ENCODE results near the gene RNF213. TPM values are rescaled to one million over a fixed set of nuclear protein-coding genes. Genes with fewer than 3 reads are reported as not detected.

The RNF213 gene
- total and polyA plus RNA-seq, 2 of the 8 experiments (the other 6 are each of a cell fraction or from before 2014, with no cell fraction given) = 33.8 to 62.8 TPM

GRCh38 chr17:80432350-80432955 is 171.8 kb downstream of the RNF213 start:
- H2BK20ac ChIP-seq (ENCODE audit: low read length) = no peak overlapping the region
- peaks cover 0 to 5% (median under 1%) of the 10 kb centered on the region in 4 experiments; a peak in 3 of 7 replicates for H3K4me1 ChIP-seq (replicated peaks in 1 of 4; ENCODE audit: control insufficient read depth in 3 of 4, insufficient read depth in 4 of 4, low read length in 3 of 4)
- H3K9ac ChIP-seq (replicated peaks in 1 of 4; ENCODE audit: extremely low read depth in 1 of 4, low read depth in 3 of 4, low read length in 3 of 4) = no peak overlapping the region
- H3K27ac ChIP-seq (ENCODE audit: low read depth, low read length) = no peak overlapping the region
- H2AFZ ChIP-seq (ENCODE audit: low read length) = no peak overlapping the region
- POLR2A ChIA-PET (ENCODE audit: partially characterized antibody) = interaction anchor here (1.2 kb wide), 1 partner anchor 22 kb away, joined by 3 read pairs; no protein-coding TSS in a partner anchor
- no peak overlapping the region for H3K4me2 ChIP-seq (ENCODE audit: insufficient read depth in 1 of 2, low read depth in 2 of 2, low read length in 2 of 2)
- H2BK12ac ChIP-seq (ENCODE audit: low read depth, low read length) = no peak overlapping the region
- H3K79me2 ChIP-seq (ENCODE audit: control insufficient read depth in 1 of 2, insufficient read depth in 2 of 2, low read length in 2 of 2) = no peaks in the 10 kb centered on the region
- H3K4ac ChIP-seq (replicated peaks; ENCODE audit: insufficient read length, low read depth, low read length) = no peak overlapping the region
- no peaks in the 10 kb centered on the region for H3K79me1 ChIP-seq (ENCODE audit: low read depth, low read length)
- H4K91ac ChIP-seq (replicated peaks; ENCODE audit: insufficient read length, low read length) = no peak overlapping the region
- no peak overlapping the region for H3K4me3 ChIP-seq (ENCODE audit: extremely low read depth in 1 of 4, insufficient read depth in 2 of 4, low read depth in 3 of 4, low read length in 4 of 4)
- H4K20me1 ChIP-seq (replicated peaks in 1 of 2; ENCODE audit: control insufficient read depth in 1 of 2, insufficient read depth in 2 of 2, low read length in 2 of 2) = peaks cover 0 to 2% of the 10 kb centered on the region in 2 experiments
- H4K5ac ChIP-seq (ENCODE audit: insufficient read length, low read depth, low read length) = no peak overlapping the region
- CTCF ChIA-PET (ENCODE audit: partially characterized antibody) = interaction anchor here (1.5 to 1.6 kb wide), 3 partner anchors 76 to 144 kb away, joined by 3 to 4 read pairs (median 3); no protein-coding TSS in a partner anchor
- no peak overlapping the region for H3K23ac ChIP-seq (ENCODE audit: insufficient read length)
- no peak overlapping the region for H2BK5ac ChIP-seq (ENCODE audit: low read depth, low read length)
- FAIRE-seq = no peak
- no peak overlapping the region for H3K14ac ChIP-seq (ENCODE audit: insufficient read length)
- no peak for DNase-seq (ENCODE audit: low read depth in 1 of 2, low spot score in 2 of 2)
- H4K8ac ChIP-seq (ENCODE audit: extremely low read depth, insufficient read depth, low read length) = no peak overlapping the region
- no peaks in the 10 kb centered on the region for H3K9me3 ChIP-seq (ENCODE audit: insufficient read depth in 2 of 2, low read depth in 1 of 2, low read length in 1 of 2)
- H3K27me3 ChIP-seq (replicated peaks in 1 of 4; ENCODE audit: control insufficient read depth in 3 of 4, extremely low read depth in 1 of 4, insufficient read depth in 3 of 4, low read length in 3 of 4) = peaks cover 0 to 2% (median 0%) of the 10 kb centered on the region in 4 experiments; a peak in 2 of 7 replicates
- H3K56ac ChIP-seq (replicated peaks; ENCODE audit: insufficient read length, low read depth, low read length) = no peak overlapping the region
- 90% methylated on average over 15 of the region's 15 CpGs; no CpG with 5 or more reads in 1 of the 2 experiments for WGBS, 2 experiments (ENCODE audit: extremely low coverage in 1 of 2, insufficient coverage in 1 of 2, insufficient read length in 1 of 2, insufficient replicate concordance in 2 of 2, low coverage in 1 of 2, low lambda C conversion rate in 2 of 2, missing lambda C conversion rate in 1 of 2)
- H3K23me2 ChIP-seq (ENCODE audit: low read depth, low read length) = no peaks in the 10 kb centered on the region
- H3K36me3 ChIP-seq (ENCODE audit: control insufficient read depth in 2 of 4, insufficient read depth in 4 of 4, low read length in 3 of 4) = no peaks in the 10 kb centered on the region; a peak in 1 of 8 replicates
- H2BK120ac ChIP-seq (replicated peaks; ENCODE audit: low read depth, low read length) = no peak overlapping the region
- H2AK5ac ChIP-seq (ENCODE audit: low read depth, low read length) = no peak overlapping the region
- H3K18ac ChIP-seq (ENCODE audit: extremely low read depth, low read length) = no peak overlapping the region
- no peak overlapping the region for H2BK15ac ChIP-seq (ENCODE audit: low read length)
- TF ChIP-seq KDM5A (IDR thresholded peaks at IDR 0.05; ENCODE audit: low read length) = no peak
- TF ChIP-seq SP4 (IDR thresholded peaks at IDR 0.05; ENCODE audit: low read length) = no peak
- no peak for TF ChIP-seq CTCF (IDR thresholded peaks at IDR 0.05; ENCODE audit: control extremely low read depth in 1 of 3, insufficient read depth in 1 of 3, low read depth in 1 of 3, low read length in 3 of 3)
- no peak for TF ChIP-seq CTBP2 (IDR thresholded peaks at IDR 0.05; ENCODE audit: borderline replicate concordance, insufficient read depth, insufficient read length, low read length)
- TF ChIP-seq, protein P1, sequence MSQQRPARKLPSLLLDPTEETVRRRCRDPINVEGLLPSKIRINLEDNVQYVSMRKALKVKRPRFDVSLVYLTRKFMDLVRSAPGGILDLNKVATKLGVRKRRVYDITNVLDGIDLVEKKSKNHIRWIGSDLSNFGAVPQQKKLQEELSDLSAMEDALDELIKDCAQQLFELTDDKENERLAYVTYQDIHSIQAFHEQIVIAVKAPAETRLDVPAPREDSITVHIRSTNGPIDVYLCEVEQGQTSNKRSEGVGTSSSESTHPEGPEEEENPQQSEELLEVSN (IDR thresholded peaks at IDR 0.05) = no peak
- TF ChIP-seq JUN (IDR thresholded peaks at IDR 0.05; ENCODE audit: low read depth, low read length) = no peak
- no peak for TF ChIP-seq SP2 (IDR thresholded peaks at IDR 0.05; ENCODE audit: low read length)
- TF ChIP-seq SAP30 (IDR thresholded peaks at IDR 0.05; ENCODE audit: insufficient read depth, insufficient replicate concordance, low read length) = no peak
- no peak for TF ChIP-seq NANOG (IDR thresholded peaks at IDR 0.05; ENCODE audit: insufficient read depth, low read depth, low read length, poor library complexity, severe bottlenecking)
- TF ChIP-seq CREB1 (IDR thresholded peaks at IDR 0.05) = no peak

Measured in H1 (cell line).